CD4-positive, alpha-beta memory T cell (primary cell): ENCODE results near the gene RBM20. TPM values are rescaled to one million over a fixed set of nuclear protein-coding genes. Genes with fewer than 3 reads are reported as not detected.

Source experiments
- CTCF ChIA-PET: fragments of 350-600 bp; sonication (Branson Sonifier 250); formaldehyde crosslinking; loops from one replicate; lab custom pipeline; 2021; ENCODE audit warnings: inconsistent platforms; ENCODE audit not compliant: partially characterized antibody; lab: Charles Lee
- POLR2A ChIA-PET: fragments of 350-600 bp; sonication (Branson Sonifier 250); formaldehyde crosslinking; loops from one replicate; lab custom pipeline; 2021; ENCODE audit not compliant: partially characterized antibody; lab: Charles Lee
- DNase-seq, 5 donors: peaks; one replicate each; pipeline versions ENCODE4 v3.0.0 to v3.0.0-alpha.2; 2020 to 2022; ENCODE audit warnings: mixed read lengths in 1 of 5
- H3K27ac ChIP-seq: one replicate; pipeline ENCODE4 v1.7.0; 2013; ENCODE audit warnings: low read depth, low read length
- H3K27me3 ChIP-seq: 2 replicates; pipeline ENCODE4 v1.7.0; 2013; ENCODE audit warnings: mild to moderate bottlenecking, low read length, moderate library complexity; ENCODE audit not compliant: insufficient read depth
- H3K36me3 ChIP-seq: 2 replicates; pipeline ENCODE4 v1.7.0; 2013; ENCODE audit warnings: mild to moderate bottlenecking, low read length, moderate library complexity; ENCODE audit not compliant: insufficient read depth
- H3K4me1 ChIP-seq: 2 replicates; pipeline ENCODE4 v1.7.0; 2013; ENCODE audit warnings: mild to moderate bottlenecking, low read length, moderate library complexity; ENCODE audit not compliant: insufficient read depth
- H3K4me3 ChIP-seq, 2 donors: one replicate each; pipeline ENCODE4 v1.7.0; 2013; ENCODE audit warnings: low read length in 2 of 2, mild to moderate bottlenecking in 1 of 2
- H3K9me3 ChIP-seq, 2 donors: one replicate each; pipeline ENCODE4 v1.7.0; 2013; ENCODE audit warnings: low read length in 2 of 2, control low read depth in 1 of 2; ENCODE audit not compliant: control insufficient read depth in 1 of 2
- H3K27ac Mint-ChIP-seq, 7 donors: one replicate each; pipeline ENCODE4 v1.8.0; 2020 to 2021; ENCODE audit warnings: mixed read lengths in 7 of 7, mild to moderate bottlenecking in 6 of 7, inconsistent platforms in 3 of 7, moderate library complexity in 3 of 7
- H3K27me3 Mint-ChIP-seq, 2 donors: one replicate each; pipeline ENCODE4 v1.8.0; 2020 to 2021; ENCODE audit warnings: mixed read lengths in 2 of 2
- H3K36me3 Mint-ChIP-seq, 2 donors: one replicate each; pipeline ENCODE4 v1.8.0; 2020 to 2021; ENCODE audit warnings: mixed read lengths in 2 of 2, inconsistent platforms in 1 of 2, mild to moderate bottlenecking in 1 of 2
- H3K4me1 Mint-ChIP-seq, 4 donors: one replicate each; pipeline ENCODE4 v1.8.0; 2020 to 2021; ENCODE audit warnings: mixed read lengths in 4 of 4, mild to moderate bottlenecking in 1 of 4
- H3K4me3 Mint-ChIP-seq, 8 donors: one replicate each; pipeline ENCODE4 v1.8.0; 2020 to 2021; ENCODE audit warnings: mixed read lengths in 8 of 8, mild to moderate bottlenecking in 7 of 8, moderate library complexity in 6 of 8, inconsistent platforms in 3 of 8
- H3K9me3 Mint-ChIP-seq, 8 donors: one replicate each; pipeline ENCODE4 v1.8.0; 2020 to 2021; ENCODE audit warnings: mixed read lengths in 8 of 8, mild to moderate bottlenecking in 5 of 8, inconsistent platforms in 3 of 8, moderate library complexity in 1 of 8
- intact Hi-C: fragments of 100-400 bp; cut with micrococcal nuclease; formaldehyde crosslinking; loops from one replicate; pipeline ENCODE4 v1.15.1; 2023
- polyA plus RNA-seq, 2 donors: library from polyadenylated mRNA; unstranded; fragments of 300-500 nt; fragmentation: Illumina TruSeq; gene quantifications; one replicate each; pipeline ENCODE4 v1.2.3, GENCODE V29; 2021
- total RNA-seq, 2 experiments: library from RNA; stranded (reverse); gene quantifications; one replicate each; pipeline ENCODE4 v1.2.3, GENCODE V29; 2021

The RBM20 gene
- total and polyA plus RNA-seq, 4 experiments from 2014 or later: 0.03 TPM; not detected in 3

- Mint-ChIP-seq H3K36me3 (no peaks in the 10 kb centered on the region), H3K4me1 (peaks cover 0 to 2% (median 0%) of the 10 kb centered on the region in 4 donors)
- no peak for DNase-seq
These were observed 184.4 kb downstream of the RBM20 start for GRCh38 chr10:110828525-110828924.

GRCh38 chr10:110829721-110830410, 185.7 kb downstream of the RBM20 start:
- Mint-ChIP-seq H3K36me3 (no peaks in the 10 kb centered on the region), H3K27me3 (no peaks in the 10 kb centered on the region), H3K27ac (peak overlapping the region in 1 of 7 donors; percentile 37), H3K4me1 (peaks cover 3 to 8% (median 6%) of the 10 kb centered on the region in 4 donors), H3K4me3 (no peak overlapping the region), H3K9me3 (no peaks in the 10 kb centered on the region)
- intact Hi-C loops: no loop called here
- Histone ChIP-seq H3K27ac (no peak overlapping the region), H3K27me3 (no peaks in the 10 kb centered on the region), H3K9me3 (no peaks in the 10 kb centered on the region), H3K36me3 (no peaks in the 10 kb centered on the region), H3K4me3 (no peak overlapping the region), H3K4me1 (peaks cover 8% of the 10 kb centered on the region)
- ChIA-PET CTCF (no interaction called here), POLR2A (interaction anchor here (2.0 kb wide), 1 partner anchor 35 kb away, joined by 7 read pairs; no protein-coding TSS in a partner anchor)
- DNase-seq: no peak

More at GRCh38 chr10:110828525-110828924, 184.4 kb downstream of the RBM20 start:
- no peak overlapping the region for H3K4me3 Mint-ChIP-seq
- H3K27ac ChIP-seq: no peak overlapping the region
- H3K9me3 Mint-ChIP-seq: no peaks in the 10 kb centered on the region
- H3K4me3 ChIP-seq: no peak overlapping the region
- H3K36me3 ChIP-seq: no peaks in the 10 kb centered on the region
- CTCF ChIA-PET: interaction anchor here (1.1 kb wide), 1 partner anchor 31 kb away, joined by 4 read pairs; no protein-coding TSS in a partner anchor
- POLR2A ChIA-PET: interaction anchor here (0.8 to 2.0 kb wide), 4 partner anchors 16 to 44 kb away, joined by 3 to 7 read pairs (median 4); no protein-coding TSS in a partner anchor
- no peaks in the 10 kb centered on the region for H3K27me3 Mint-ChIP-seq
- H3K4me1 ChIP-seq: no peaks in the 10 kb centered on the region
- no peak overlapping the region for H3K27ac Mint-ChIP-seq
- H3K9me3 ChIP-seq: no peaks in the 10 kb centered on the region
- intact Hi-C loops: no loop called here
- H3K27me3 ChIP-seq: no peaks in the 10 kb centered on the region

- Histone ChIP-seq H3K27ac (no peak overlapping the region), H3K36me3 (no peaks in the 10 kb centered on the region), H3K27me3 (no peaks in the 10 kb centered on the region), H3K9me3 (no peaks in the 10 kb centered on the region), H3K4me3 (no peak overlapping the region), H3K4me1 (peaks cover 26% of the 10 kb centered on the region)
- no peak for DNase-seq
- peaks cover 5 to 29% (median 15%) of the 10 kb centered on the region in 4 donors for H3K4me1 Mint-ChIP-seq
- no peaks in the 10 kb centered on the region for H3K27me3 Mint-ChIP-seq
- H3K27ac Mint-ChIP-seq: peak overlapping the region in 4 of 7 donors; percentile 5 to 64 (median 46)
- ChIA-PET CTCF (interaction anchor here (2.8 kb wide), 1 partner anchor 29 kb away, joined by 10 read pairs; no protein-coding TSS in a partner anchor), POLR2A (interaction anchor here (0.7 to 2.0 kb wide), 2 partner anchors 36 to 39 kb away, joined by 4 read pairs; no protein-coding TSS in a partner anchor)
- no peaks in the 10 kb centered on the region for H3K36me3 Mint-ChIP-seq
- peak overlapping the region in 1 of 8 donors; percentile 49 for H3K4me3 Mint-ChIP-seq
- H3K9me3 Mint-ChIP-seq: no peaks in the 10 kb centered on the region
- intact Hi-C loops: no loop called here
These were observed 189.3 kb downstream of the RBM20 start for GRCh38 chr10:110833234-110833940.

GRCh38 chr10:110833941-110834628, 189.9 kb downstream of the RBM20 start:
- Histone ChIP-seq H3K4me3 (no peak overlapping the region), H3K27ac (no peak overlapping the region), H3K27me3 (no peaks in the 10 kb centered on the region), H3K9me3 (no peaks in the 10 kb centered on the region), H3K4me1 (peaks cover 26% of the 10 kb centered on the region), H3K36me3 (no peaks in the 10 kb centered on the region)
- Mint-ChIP-seq H3K4me1 (peaks cover 5 to 29% (median 15%) of the 10 kb centered on the region in 4 donors), H3K27ac (peak overlapping the region in 6 of 7 donors; percentile 13 to 82 (median 52)), H3K27me3 (no peaks in the 10 kb centered on the region), H3K4me3 (no peak overlapping the region), H3K36me3 (no peaks in the 10 kb centered on the region), H3K9me3 (no peaks in the 10 kb centered on the region)
- ChIA-PET POLR2A (interaction anchor here (1.4 to 2.0 kb wide), 3 partner anchors 18 to 39 kb away, joined by 3 to 5 read pairs (median 4); no protein-coding TSS in a partner anchor), CTCF (interaction anchor here (1.4 to 2.8 kb wide), 3 partner anchors 24 to 38 kb away, joined by 5 to 13 read pairs (median 10); partner anchors contain the start of gene PDCD4)
- intact Hi-C loops: loop anchor here (2.0 kb wide), 1 partner anchor 39 kb away; no protein-coding TSS in a partner anchor
- no peak for DNase-seq

GRCh38 chr10:110834629-110835301, 190.6 kb downstream of the RBM20 start:
- ChIA-PET POLR2A (interaction anchor here (1.3 to 3.4 kb wide), 8 partner anchors 10 to 38 kb away, joined by 3 to 14 read pairs (median 4); partner anchors contain the start of gene PDCD4), CTCF (interaction anchor here (0.8 to 2.1 kb wide), 8 partner anchors 24 to 59 kb away, joined by 3 to 13 read pairs (median 4); partner anchors contain the start of gene PDCD4)
- no peaks in the 10 kb centered on the region for H3K36me3 Mint-ChIP-seq
- H3K36me3 ChIP-seq: no peaks in the 10 kb centered on the region
- peak in 2 of 5 donors; percentile 19 to 24 for DNase-seq
- H3K9me3 Mint-ChIP-seq: no peaks in the 10 kb centered on the region
- H3K4me1 ChIP-seq: peaks cover 26% of the 10 kb centered on the region
- no peaks in the 10 kb centered on the region for H3K9me3 ChIP-seq
- H3K27ac ChIP-seq: no peak overlapping the region
- no peaks in the 10 kb centered on the region for H3K27me3 Mint-ChIP-seq
- intact Hi-C loops: loop anchor here (2.0 kb wide), 1 partner anchor 38 kb away; no protein-coding TSS in a partner anchor
- H3K4me1 Mint-ChIP-seq: peaks cover 5 to 29% (median 15%) of the 10 kb centered on the region in 4 donors
- no peak overlapping the region for H3K4me3 ChIP-seq
- peak overlapping the region in 6 of 7 donors; percentile 44 to 82 (median 62) for H3K27ac Mint-ChIP-seq
- no peaks in the 10 kb centered on the region for H3K27me3 ChIP-seq
- peak overlapping the region in 3 of 8 donors; percentile 0 to 26 (median 17) for H3K4me3 Mint-ChIP-seq

GRCh38 chr10:110835841-110836240, 191.7 kb downstream of the RBM20 start:
- CTCF ChIA-PET: interaction anchor here (1.0 to 2.1 kb wide), 7 partner anchors 22 to 58 kb away, joined by 3 to 13 read pairs (median 4); no protein-coding TSS in a partner anchor
- no peaks in the 10 kb centered on the region for H3K36me3 Mint-ChIP-seq
- Histone ChIP-seq H3K27ac (no peak overlapping the region), H3K9me3 (no peaks in the 10 kb centered on the region), H3K36me3 (no peaks in the 10 kb centered on the region), H3K4me1 (peaks cover 26% of the 10 kb centered on the region), H3K27me3 (no peaks in the 10 kb centered on the region), H3K4me3 (no peak overlapping the region)
- POLR2A ChIA-PET: interaction anchor here (0.6 to 3.4 kb wide), 9 partner anchors 9 to 67 kb away, joined by 3 to 14 read pairs (median 4); partner anchors contain the start of gene PDCD4
- H3K4me1 Mint-ChIP-seq: peaks cover 5 to 29% (median 15%) of the 10 kb centered on the region in 4 donors
- H3K9me3 Mint-ChIP-seq: no peaks in the 10 kb centered on the region
- intact Hi-C loops: loop anchor here (2.0 kb wide), 1 partner anchor 37 kb away; no protein-coding TSS in a partner anchor
- H3K27ac Mint-ChIP-seq: peak overlapping the region in 4 of 7 donors; percentile 42 to 79 (median 52)
- DNase-seq: no peak
- no peaks in the 10 kb centered on the region for H3K27me3 Mint-ChIP-seq
- H3K4me3 Mint-ChIP-seq: no peak overlapping the region
